ENCODE data around the gene VWA5B1. TPM values are rescaled to one million over a fixed set of nuclear protein-coding genes. Genes with fewer than 3 reads are reported as not detected.

VWA5B1 gene
- total RNA-seq, 3 donors from 2014 or later, result 0.16 to 2.1 (median 0.80) TPM

DNA sequence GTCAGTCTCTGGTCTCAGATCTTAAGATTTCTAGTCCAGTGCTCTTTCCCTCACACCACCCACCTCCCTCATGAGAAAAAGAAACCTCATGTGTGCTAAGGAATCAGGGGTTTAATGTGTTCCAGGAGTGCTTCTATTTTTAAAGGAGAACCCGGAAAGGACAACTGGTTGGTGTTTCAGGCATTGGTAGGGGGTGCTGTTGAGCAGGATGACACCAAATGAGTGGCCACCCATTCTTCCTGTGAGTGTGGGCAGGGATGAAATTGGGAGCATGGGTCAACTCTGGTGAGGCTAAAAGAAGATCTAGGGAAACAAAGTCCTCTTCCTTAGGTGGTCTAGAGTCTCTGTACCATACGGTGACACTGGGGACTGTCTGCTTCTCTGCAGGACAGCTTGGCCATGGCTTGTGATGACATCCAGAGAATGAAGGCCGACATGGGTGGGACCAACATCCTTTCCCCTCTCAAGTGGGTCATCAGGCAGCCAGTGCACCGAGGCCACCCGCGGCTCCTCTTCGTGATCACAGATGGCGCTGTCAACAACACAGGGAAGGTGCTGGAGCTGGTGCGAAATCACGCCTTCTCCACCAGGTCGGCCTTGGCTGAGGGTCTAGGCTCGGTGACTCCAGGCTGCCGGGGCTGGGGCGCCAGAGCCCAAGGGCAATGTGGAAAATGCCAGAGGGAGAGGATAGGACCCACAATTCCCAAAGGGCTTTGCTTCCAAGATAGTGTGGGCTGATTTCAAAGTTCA lies 39.3 kb downstream of the VWA5B1 start:
- DNase-seq (peak in 1 of 3 donors; percentile 24), ATAC-seq (no peak)
- Histone ChIP-seq H3K9me3 (no peaks in the 10 kb centered on the region), H3K4me1 (ENCODE audit: low read depth) (no peaks in the 10 kb centered on the region), H3K36me3 (ENCODE audit: low read depth) (no peaks in the 10 kb centered on the region), H3K4me3 (no peak overlapping the region)
- TF ChIP-seq, protein P1, sequence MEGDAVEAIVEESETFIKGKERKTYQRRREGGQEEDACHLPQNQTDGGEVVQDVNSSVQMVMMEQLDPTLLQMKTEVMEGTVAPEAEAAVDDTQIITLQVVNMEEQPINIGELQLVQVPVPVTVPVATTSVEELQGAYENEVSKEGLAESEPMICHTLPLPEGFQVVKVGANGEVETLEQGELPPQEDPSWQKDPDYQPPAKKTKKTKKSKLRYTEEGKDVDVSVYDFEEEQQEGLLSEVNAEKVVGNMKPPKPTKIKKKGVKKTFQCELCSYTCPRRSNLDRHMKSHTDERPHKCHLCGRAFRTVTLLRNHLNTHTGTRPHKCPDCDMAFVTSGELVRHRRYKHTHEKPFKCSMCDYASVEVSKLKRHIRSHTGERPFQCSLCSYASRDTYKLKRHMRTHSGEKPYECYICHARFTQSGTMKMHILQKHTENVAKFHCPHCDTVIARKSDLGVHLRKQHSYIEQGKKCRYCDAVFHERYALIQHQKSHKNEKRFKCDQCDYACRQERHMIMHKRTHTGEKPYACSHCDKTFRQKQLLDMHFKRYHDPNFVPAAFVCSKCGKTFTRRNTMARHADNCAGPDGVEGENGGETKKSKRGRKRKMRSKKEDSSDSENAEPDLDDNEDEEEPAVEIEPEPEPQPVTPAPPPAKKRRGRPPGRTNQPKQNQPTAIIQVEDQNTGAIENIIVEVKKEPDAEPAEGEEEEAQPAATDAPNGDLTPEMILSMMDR (IDR thresholded peaks at IDR 0.05), result no peak
- intact Hi-C loops (cut with DNase I, micrococcal nuclease), result no loop called here

DNA sequence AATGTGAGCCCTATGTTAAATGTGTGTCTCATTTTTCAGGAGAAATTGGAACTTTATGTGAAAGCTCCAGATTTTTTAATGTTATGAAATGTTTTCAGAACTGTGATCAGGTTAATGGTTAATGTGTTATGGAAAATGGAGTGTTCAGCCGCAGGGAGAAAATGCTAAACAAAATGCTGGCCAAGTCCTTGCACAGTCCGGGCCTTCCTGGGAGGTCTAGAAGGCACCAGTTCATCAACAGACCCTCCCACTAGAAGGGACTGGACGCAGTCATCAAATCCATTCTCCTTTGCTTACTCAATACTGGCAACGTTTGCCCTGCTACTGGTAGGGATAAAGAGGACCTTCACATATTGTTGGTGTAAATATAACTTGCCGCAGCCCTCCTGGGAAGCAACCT lies 43.4 kb downstream of the VWA5B1 start:
- intact Hi-C loops (cut with DNase I, micrococcal nuclease), result no loop called here
- H3K4me3 ChIP-seq, result no peak overlapping the region
- TF ChIP-seq, protein P1 (IDR thresholded peaks at IDR 0.05), result no peak
- no peaks in the 10 kb centered on the region for H3K4me1 ChIP-seq (ENCODE audit: low read depth)
- DNase-seq (no peak), ATAC-seq (no peak)
- H3K9me3 ChIP-seq, result no peaks in the 10 kb centered on the region
- no peaks in the 10 kb centered on the region for H3K36me3 ChIP-seq (ENCODE audit: low read depth)

DNA sequence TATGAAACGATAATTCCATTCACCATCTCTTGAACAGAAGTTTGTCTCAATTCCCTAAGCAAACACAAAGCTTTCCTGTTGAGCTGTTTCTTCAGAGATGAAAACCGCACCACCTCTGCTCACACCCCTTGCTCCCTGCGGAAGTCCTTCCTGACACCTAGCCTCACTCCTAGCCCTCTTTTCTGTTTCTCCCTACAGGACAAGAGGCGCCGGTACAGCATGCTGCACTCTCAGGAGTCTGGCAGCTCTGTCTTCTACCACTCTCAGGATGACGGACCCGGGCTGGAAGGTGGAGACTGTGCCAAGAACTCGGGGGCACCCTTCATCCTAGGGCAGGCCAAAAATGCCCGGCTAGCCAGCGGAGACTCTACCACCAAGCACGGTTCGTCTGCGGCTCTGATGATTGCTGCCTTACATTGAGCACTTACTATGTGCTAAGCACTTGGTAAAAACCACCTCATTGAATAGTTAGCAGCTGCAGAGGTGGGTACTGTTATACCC lies 45.5 kb downstream of the VWA5B1 start:
- H3K36me3 ChIP-seq (ENCODE audit: low read depth), result no peaks in the 10 kb centered on the region
- intact Hi-C loops (cut with DNase I, micrococcal nuclease), result no loop called here
- TF ChIP-seq, protein P1 (IDR thresholded peaks at IDR 0.05), result no peak
- no peaks in the 10 kb centered on the region for H3K4me1 ChIP-seq (ENCODE audit: low read depth)
- DNase-seq (no peak), ATAC-seq (no peak)
- H3K9me3 ChIP-seq, result no peaks in the 10 kb centered on the region
- no peak overlapping the region for H3K4me3 ChIP-seq

DNA sequence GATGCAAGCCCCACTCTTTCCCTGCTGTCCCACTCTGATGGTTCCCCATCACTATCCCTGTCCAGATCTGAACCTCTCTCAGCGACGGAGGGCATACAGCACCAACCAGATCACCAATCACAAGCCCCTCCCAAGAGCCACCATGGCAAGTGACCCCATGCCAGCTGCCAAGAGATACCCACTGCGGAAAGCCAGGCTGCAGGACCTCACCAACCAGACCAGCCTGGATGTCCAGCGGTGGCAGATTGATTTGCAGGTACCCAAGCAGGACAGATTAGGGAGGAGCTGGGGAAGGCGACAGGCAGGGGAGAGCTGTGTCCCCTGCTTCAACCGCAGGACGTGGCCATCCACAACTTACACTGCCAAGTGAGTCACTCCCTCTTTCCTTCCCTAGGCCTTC lies 46.9 kb downstream of the VWA5B1 start:
- no peak for DNase-seq
- ATAC-seq, result no peak
- no peak overlapping the region for H3K4me3 ChIP-seq
- TF ChIP-seq, protein P1 (IDR thresholded peaks at IDR 0.05), result no peak
- H3K4me1 ChIP-seq (ENCODE audit: low read depth), result no peaks in the 10 kb centered on the region
- intact Hi-C loops (cut with DNase I, micrococcal nuclease), result no loop called here
- H3K36me3 ChIP-seq (ENCODE audit: low read depth), result no peaks in the 10 kb centered on the region
- H3K9me3 ChIP-seq, result no peaks in the 10 kb centered on the region

DNA sequence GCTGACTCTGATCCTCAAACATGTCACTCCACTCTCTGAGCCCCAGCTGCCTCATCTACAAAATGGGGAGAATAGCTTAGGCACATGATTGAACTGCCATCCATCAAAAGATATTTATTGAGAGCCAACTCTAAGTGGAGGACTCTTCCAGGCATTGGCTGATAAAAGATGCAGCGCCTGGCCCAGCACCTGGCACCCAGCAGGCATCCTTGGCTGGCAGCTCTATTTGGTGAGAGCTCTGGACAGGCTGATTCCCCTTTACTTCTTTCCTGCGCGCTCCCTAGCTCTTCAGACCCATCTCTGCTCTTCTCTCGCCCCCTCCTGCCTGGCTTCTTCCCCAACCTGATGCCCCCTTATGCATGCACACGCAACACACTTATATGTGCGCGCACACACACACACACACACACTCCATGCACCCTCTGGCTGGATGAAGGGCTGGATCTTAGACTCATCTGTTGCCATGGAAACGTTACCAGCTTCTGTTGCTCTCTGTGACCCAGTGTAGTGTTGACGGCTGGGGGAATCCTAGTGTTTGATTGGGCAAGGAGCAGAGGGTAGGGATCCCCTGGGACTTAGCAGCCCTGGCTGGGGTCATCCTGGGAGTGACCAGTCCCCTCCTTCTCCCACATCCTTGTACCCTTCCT lies 49.3 kb downstream of the VWA5B1 start:
- H3K36me3 ChIP-seq (ENCODE audit: low read depth), result no peaks in the 10 kb centered on the region
- peaks cover 2% of the 10 kb centered on the region for H3K4me1 ChIP-seq (ENCODE audit: low read depth)
- H3K9me3 ChIP-seq, result no peaks in the 10 kb centered on the region
- intact Hi-C loops (cut with DNase I, micrococcal nuclease), result no loop called here
- H3K4me3 ChIP-seq, result no peak overlapping the region
- TF ChIP-seq, protein P1 (IDR thresholded peaks at IDR 0.05), result no peak
- ATAC-seq (no peak), DNase-seq (no peak)

Data from mucosa of descending colon (tissue), 3 donors.